HepG2 (cell line): Measurements from ENCODE around the gene TNP2. TPM values are rescaled to one million over a fixed set of nuclear protein-coding genes. Genes with fewer than 3 reads are reported as not detected.

ENCODE experiments used
- ATAC-seq: fragments of 200-7000 bp; cut with Tn5 transposase; 3 replicates; pipeline ENCODE4 v1.9.1; 2020; ENCODE audit warnings: mild to moderate bottlenecking, moderate library complexity
- BruUV-seq: library from RNA; stranded (reverse); fragments of 400-500 nt; replicated peaks from 2 replicates; lab custom pipeline; 2021; lab: Mats Ljungman, UMichigan
- CTCF ChIA-PET: fragments of 300-600 bp; formaldehyde crosslinking; extraction: SDS; loops from one replicate; lab custom pipeline; 2021; ENCODE audit warnings: low total read pairs, inconsistent platforms, low intra/inter-chr PET ratio; lab: Yijun Ruan, JAX
- POLR2A ChIA-PET: fragments of 350-600 bp; sonication (Branson Sonifier 250); formaldehyde crosslinking; loops from one replicate; lab custom pipeline; 2020; ENCODE audit warnings: antibody characterized with exemption, inconsistent platforms; lab: Yijun Ruan, JAX
- DNase-seq: peaks from one replicate; pipeline ENCODE4 v3.0.0-alpha.2; 2015; ENCODE audit warnings: low spot score
- FAIRE-seq: peaks from 3 replicates; lab custom pipeline; 2011; peaks lifted over from hg19 to GRCh38; lab: Jason Lieb, UNC
- H2AFZ ChIP-seq: one replicate; pipeline ENCODE4 v1.6.1; 2011; ENCODE audit warnings: low read length, inconsistent platforms
- H3K27ac ChIP-seq: fragments of 300-600 bp; 3 replicates; pipeline ENCODE4 v1.8.0; 2011; ENCODE audit warnings: mixed run types, mild to moderate bottlenecking, mixed read lengths, low read length, inconsistent platforms; ENCODE audit not compliant: insufficient read depth; ENCODE audit errors: extremely low read length
- H3K27me3 ChIP-seq, 2 experiments: fragments of 200-600 bp in 1 of 2; 2 replicates in 1 of 2; 3 replicates in 1 of 2; pipeline versions ENCODE4 v1.6.0 to v1.8.0; 2011; ENCODE audit warnings: low read length in 2 of 2, mild to moderate bottlenecking in 2 of 2, moderate library complexity in 2 of 2, inconsistent platforms in 1 of 2; ENCODE audit not compliant: insufficient read depth in 2 of 2, control insufficient read depth in 1 of 2
- H3K36me3 ChIP-seq, 2 experiments: fragments of 200-600 bp in 1 of 2; replicated peaks in 1 of 2; 2 replicates in 1 of 2; 3 replicates in 1 of 2; pipeline versions ENCODE4 v1.5.1 to v1.8.0; 2011; ENCODE audit warnings: low read length in 2 of 2, inconsistent platforms in 1 of 2; ENCODE audit not compliant: insufficient read depth in 2 of 2, control insufficient read depth in 1 of 2
- H3K4me1 ChIP-seq: 2 replicates; pipeline ENCODE4 v1.5.1; 2012; ENCODE audit warnings: low read length, inconsistent platforms; ENCODE audit not compliant: insufficient read depth
- H3K4me2 ChIP-seq: 2 replicates; pipeline ENCODE4 v1.6.0; 2011; ENCODE audit warnings: low read depth, low read length, inconsistent platforms
- H3K4me3 ChIP-seq, 3 experiments: fragments of 200-600 bp in 1 of 3; sonication (generic), shearing (Covaris generic) in 1 of 3; replicated peaks in 1 of 3; 2 replicates each; pipeline ENCODE4 v1.5.1; 2011 to 2016; ENCODE audit warnings: low read length in 3 of 3, inconsistent platforms in 2 of 3, low read depth in 2 of 3, mild to moderate bottlenecking in 2 of 3, control low read depth in 1 of 3, mixed read lengths in 1 of 3; ENCODE audit not compliant: insufficient read depth in 1 of 3
- H3K79me2 ChIP-seq: one replicate; pipeline ENCODE4 v1.6.1; 2011; ENCODE audit warnings: low read length, inconsistent platforms; ENCODE audit not compliant: insufficient read depth
- H3K9ac ChIP-seq: 2 replicates; pipeline ENCODE4 v1.6.0; 2011; ENCODE audit warnings: mild to moderate bottlenecking, low read depth, low read length, inconsistent platforms; ENCODE audit not compliant: insufficient read depth
- H3K9me3 ChIP-seq: 2 replicates; pipeline ENCODE4 v1.5.1; 2012; ENCODE audit warnings: mild to moderate bottlenecking, low read length
- H4K20me1 ChIP-seq: 2 replicates; pipeline ENCODE4 v1.6.0; 2011; ENCODE audit warnings: inconsistent platforms, mild to moderate bottlenecking, low read length, moderate library complexity; ENCODE audit not compliant: insufficient read depth
- HDAC1 ChIP-seq: sonication (generic); formaldehyde crosslinking; IDR thresholded peaks from 2 replicates; pipeline ENCODE4 v1.5.1; 2020; ENCODE audit warnings: mild to moderate bottlenecking, missing genetic modification reagents
- HNF4A ChIP-seq: sonication (generic); formaldehyde crosslinking; IDR thresholded peaks from 2 replicates; pipeline ENCODE4 v1.4.0; 2020; ENCODE audit warnings: missing genetic modification reagents
- NCOA1 ChIP-seq: sonication (generic); formaldehyde crosslinking; IDR thresholded peaks from 2 replicates; pipeline ENCODE4 v1.9.0; 2021; ENCODE audit warnings: missing genetic modification reagents
- ZNF230 ChIP-seq: sonication (generic); formaldehyde crosslinking; IDR thresholded peaks from 2 replicates; pipeline ENCODE4 v1.4.0; 2020; ENCODE audit warnings: mild to moderate bottlenecking, missing genetic modification reagents
- ZNF570 ChIP-seq: sonication (generic); formaldehyde crosslinking; IDR thresholded peaks from 2 replicates; pipeline ENCODE4 v1.4.0; 2020; ENCODE audit warnings: mild to moderate bottlenecking, missing genetic modification reagents, borderline replicate concordance
- ZNF572 ChIP-seq: sonication (generic); formaldehyde crosslinking; IDR thresholded peaks from 2 replicates; pipeline ENCODE4 v1.5.1; 2020; ENCODE audit warnings: mild to moderate bottlenecking, missing genetic modification reagents
- WGBS: methylation state at CpG from one replicate; pipeline ENCODE4 v1.1.6; 2017; ENCODE audit warnings: low lambda C conversion rate; 5-methylcytosine and 5-hydroxymethylcytosine counted together
- in situ Hi-C: cut with HindIII; loops from 2 replicates; pipeline ENCODE4 v1.10.0; 2017; ENCODE audit warnings: low pct_unique_long_range_greater_than_20kb; ENCODE audit not compliant: extremely low pct_ligation_motif_present
- intact Hi-C: fragments of 100-400 bp; cut with micrococcal nuclease; formaldehyde crosslinking; loops from one replicate; pipeline ENCODE4 v1.10.0; 2022; ENCODE audit not compliant: unreplicated experiment
- polyA plus RNA-seq, 8 experiments: library from polyadenylated mRNA; depleted of rRNA in 3 of 8; stranded (reverse) in 7 of 8; unstranded in 1 of 8; fragments of >200 nt; fragmentation: Illumina TruSeq in 4 of 8; extraction: Trizol in 4 of 8; gene quantifications; 2 replicates each; pipeline versions ENCODE4 v1.2.1 to v1.2.3, GENCODE V29; 2011 to 2016; ENCODE audit warnings: low read depth in 4 of 8, missing spikeins in 1 of 8, mixed read lengths in 1 of 8; ENCODE audit not compliant: insufficient read depth in 1 of 8
- total RNA-seq, 5 experiments: library from RNA; depleted of rRNA; stranded (reverse); fragments of >200 nt; fragmentation: Illumina TruSeq; extraction: Trizol; gene quantifications; 2 replicates each; pipeline ENCODE4 v1.2.3, GENCODE V29; 2016; ENCODE audit warnings: low read depth in 1 of 5
- TF ChIP-seq, protein P1 (sequence below): sonication (generic); formaldehyde crosslinking; IDR thresholded peaks from 2 replicates; pipeline ENCODE4 v1.5.1; 2020; ENCODE audit warnings: missing genetic modification reagents, mild to moderate bottlenecking, borderline replicate concordance
- TF ChIP-seq, protein P2 (sequence below): sonication (generic); formaldehyde crosslinking; IDR thresholded peaks from 2 replicates; pipeline ENCODE4 v1.5.1; 2020; ENCODE audit warnings: mild to moderate bottlenecking, missing genetic modification reagents, moderate library complexity
- TF ChIP-seq, protein P3 (sequence below): sonication (generic); formaldehyde crosslinking; IDR thresholded peaks from 2 replicates; pipeline ENCODE4; 2020; ENCODE audit warnings: missing genetic modification reagents, mild to moderate bottlenecking, borderline replicate concordance
- TF ChIP-seq, protein P4 (sequence below): sonication (generic); formaldehyde crosslinking; IDR thresholded peaks from 2 replicates; pipeline ENCODE4 v1.4.0; 2020; ENCODE audit warnings: mild to moderate bottlenecking, missing genetic modification reagents

TNP2 gene
- total and polyA plus RNA-seq, 2 of the 13 experiments (the other 11 are each of a cell fraction or from before 2014, with no cell fraction given): not detected

DNA sequence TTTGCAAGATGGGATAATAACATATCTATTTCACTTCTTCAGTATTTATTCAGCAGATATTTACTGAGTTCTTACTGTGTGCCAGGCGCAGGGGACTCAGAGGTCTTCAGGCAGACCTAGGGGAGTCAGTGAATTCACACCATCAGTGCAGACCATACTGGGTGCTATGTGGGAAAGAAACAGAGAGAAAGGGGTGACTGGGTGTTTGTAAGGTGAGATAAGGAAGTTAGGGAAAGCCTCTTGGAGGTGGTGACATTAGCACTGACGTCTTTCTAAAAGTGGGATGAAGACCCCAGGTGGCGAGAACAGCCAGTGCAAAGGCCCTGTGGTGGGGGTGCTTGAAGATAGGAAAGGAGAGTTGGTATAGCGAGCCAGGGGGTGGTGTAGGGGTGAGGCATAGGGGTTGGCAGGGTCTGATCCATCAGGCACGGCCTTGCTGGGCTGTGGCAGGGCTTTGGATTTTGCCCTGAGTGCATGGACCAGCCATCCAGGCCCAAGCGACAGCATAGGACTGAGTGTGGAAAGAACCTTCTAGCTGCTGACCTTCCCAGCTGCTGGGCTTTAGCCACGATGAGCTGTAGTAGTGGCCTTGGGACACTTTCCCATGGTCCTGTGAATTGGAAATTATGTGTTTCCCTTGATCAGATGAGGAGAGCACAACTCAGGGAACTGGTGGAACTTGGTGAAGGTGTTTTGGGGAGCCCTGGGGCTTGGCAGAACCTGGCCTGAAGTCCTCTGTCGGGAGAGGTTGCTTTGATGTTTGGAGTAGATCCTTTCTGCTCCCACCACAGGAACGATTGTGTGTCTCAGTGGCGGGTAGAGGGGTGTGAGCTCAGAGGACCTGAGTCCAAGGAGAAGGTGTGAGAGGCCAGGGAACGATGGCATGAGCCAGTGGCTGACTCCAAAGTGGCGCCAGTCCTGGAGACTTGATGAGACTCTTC, 9.2 kb downstream of the TNP2 start:
- intact Hi-C loops (loop anchor here (5.0 kb wide), 2 partner anchors 37 to 112 kb away; no protein-coding TSS in a partner anchor), in situ Hi-C loops (loop anchor here (5.0 kb wide), 2 partner anchors 87 to 293 kb away; partner anchors contain the start of gene RMI2)
- ATAC-seq: no peak; the same call in 2 of the 3 replicates
- H3K79me2 ChIP-seq: peaks cover 11% of the 10 kb centered on the region
- H3K4me2 ChIP-seq: peak overlapping the region; percentile 94
- ChIA-PET POLR2A (interaction anchor here (0.7 to 9.0 kb wide), 12 partner anchors 15 to 128 kb away, joined by 3 to 351 read pairs (median 4); partner anchors contain the start of genes PRM1, PRM2, PRM3 and RMI2), CTCF (no interaction called here)
- no peaks in the 10 kb centered on the region for H3K9me3 ChIP-seq
- no peak overlapping the region for H3K27ac ChIP-seq
- no peak for FAIRE-seq
- no TSS peak for BruUV-seq
- H3K4me3 ChIP-seq: peak overlapping the region in 2 of 3 experiments; percentile 48 to 71; a peak in 4 of 6 replicates
- H3K27me3 ChIP-seq: no peaks in the 10 kb centered on the region; a peak in 2 of 5 replicates
- H4K20me1 ChIP-seq: peaks cover 9% of the 10 kb centered on the region; the same call in 1 of the 2 replicates
- peak overlapping the region; percentile 1 for H2AFZ ChIP-seq
- peak overlapping the region; percentile 3 for H3K9ac ChIP-seq
- peaks cover 81% of the 10 kb centered on the region for H3K4me1 ChIP-seq
- no peaks in the 10 kb centered on the region for H3K36me3 ChIP-seq
- DNase-seq: no peak
- WGBS: 23% methylated on average over 12 of the region's 12 CpGs
- TF ChIP-seq ZNF570 (CRISPR knock-in tag) (no peak), ZNF572 (peak; percentile 39; the same call in 1 of the 2 replicates), NCOA1 (CRISPR knock-in tag) (0 out of 2 replicates have a peak, but pooled peaks have one; percentile 25), ZNF230 (CRISPR knock-in tag) (0 out of 2 replicates have a peak, but pooled peaks have one; percentile 11), HDAC1 (CRISPR knock-in tag) (peak; percentile 38; the same call in 1 of the 2 replicates), HNF4A (peak; percentile 68)
- TF ChIP-seq, protein P1, sequence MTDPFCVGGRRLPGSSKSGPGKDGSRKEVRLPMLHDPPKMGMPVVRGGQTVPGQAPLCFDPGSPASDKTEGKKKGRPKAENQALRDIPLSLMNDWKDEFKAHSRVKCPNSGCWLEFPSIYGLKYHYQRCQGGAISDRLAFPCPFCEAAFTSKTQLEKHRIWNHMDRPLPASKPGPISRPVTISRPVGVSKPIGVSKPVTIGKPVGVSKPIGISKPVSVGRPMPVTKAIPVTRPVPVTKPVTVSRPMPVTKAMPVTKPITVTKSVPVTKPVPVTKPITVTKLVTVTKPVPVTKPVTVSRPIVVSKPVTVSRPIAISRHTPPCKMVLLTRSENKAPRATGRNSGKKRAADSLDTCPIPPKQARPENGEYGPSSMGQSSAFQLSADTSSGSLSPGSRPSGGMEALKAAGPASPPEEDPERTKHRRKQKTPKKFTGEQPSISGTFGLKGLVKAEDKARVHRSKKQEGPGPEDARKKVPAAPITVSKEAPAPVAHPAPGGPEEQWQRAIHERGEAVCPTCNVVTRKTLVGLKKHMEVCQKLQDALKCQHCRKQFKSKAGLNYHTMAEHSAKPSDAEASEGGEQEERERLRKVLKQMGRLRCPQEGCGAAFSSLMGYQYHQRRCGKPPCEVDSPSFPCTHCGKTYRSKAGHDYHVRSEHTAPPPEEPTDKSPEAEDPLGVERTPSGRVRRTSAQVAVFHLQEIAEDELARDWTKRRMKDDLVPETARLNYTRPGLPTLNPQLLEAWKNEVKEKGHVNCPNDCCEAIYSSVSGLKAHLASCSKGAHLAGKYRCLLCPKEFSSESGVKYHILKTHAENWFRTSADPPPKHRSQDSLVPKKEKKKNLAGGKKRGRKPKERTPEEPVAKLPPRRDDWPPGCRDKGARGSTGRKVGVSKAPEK (CRISPR knock-in tag): 0 out of 2 replicates have a peak, but pooled peaks have one; percentile 33
- TF ChIP-seq, protein P2, sequence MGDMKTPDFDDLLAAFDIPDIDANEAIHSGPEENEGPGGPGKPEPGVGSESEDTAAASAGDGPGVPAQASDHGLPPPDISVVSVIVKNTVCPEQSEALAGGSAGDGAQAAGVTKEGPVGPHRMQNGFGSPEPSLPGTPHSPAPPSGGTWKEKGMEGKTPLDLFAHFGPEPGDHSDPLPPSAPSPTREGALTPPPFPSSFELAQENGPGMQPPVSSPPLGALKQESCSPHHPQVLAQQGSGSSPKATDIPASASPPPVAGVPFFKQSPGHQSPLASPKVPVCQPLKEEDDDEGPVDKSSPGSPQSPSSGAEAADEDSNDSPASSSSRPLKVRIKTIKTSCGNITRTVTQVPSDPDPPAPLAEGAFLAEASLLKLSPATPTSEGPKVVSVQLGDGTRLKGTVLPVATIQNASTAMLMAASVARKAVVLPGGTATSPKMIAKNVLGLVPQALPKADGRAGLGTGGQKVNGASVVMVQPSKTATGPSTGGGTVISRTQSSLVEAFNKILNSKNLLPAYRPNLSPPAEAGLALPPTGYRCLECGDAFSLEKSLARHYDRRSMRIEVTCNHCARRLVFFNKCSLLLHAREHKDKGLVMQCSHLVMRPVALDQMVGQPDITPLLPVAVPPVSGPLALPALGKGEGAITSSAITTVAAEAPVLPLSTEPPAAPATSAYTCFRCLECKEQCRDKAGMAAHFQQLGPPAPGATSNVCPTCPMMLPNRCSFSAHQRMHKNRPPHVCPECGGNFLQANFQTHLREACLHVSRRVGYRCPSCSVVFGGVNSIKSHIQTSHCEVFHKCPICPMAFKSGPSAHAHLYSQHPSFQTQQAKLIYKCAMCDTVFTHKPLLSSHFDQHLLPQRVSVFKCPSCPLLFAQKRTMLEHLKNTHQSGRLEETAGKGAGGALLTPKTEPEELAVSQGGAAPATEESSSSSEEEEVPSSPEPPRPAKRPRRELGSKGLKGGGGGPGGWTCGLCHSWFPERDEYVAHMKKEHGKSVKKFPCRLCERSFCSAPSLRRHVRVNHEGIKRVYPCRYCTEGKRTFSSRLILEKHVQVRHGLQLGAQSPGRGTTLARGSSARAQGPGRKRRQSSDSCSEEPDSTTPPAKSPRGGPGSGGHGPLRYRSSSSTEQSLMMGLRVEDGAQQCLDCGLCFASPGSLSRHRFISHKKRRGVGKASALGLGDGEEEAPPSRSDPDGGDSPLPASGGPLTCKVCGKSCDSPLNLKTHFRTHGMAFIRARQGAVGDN (CRISPR knock-in tag): peak; percentile 93
- TF ChIP-seq, protein P3, sequence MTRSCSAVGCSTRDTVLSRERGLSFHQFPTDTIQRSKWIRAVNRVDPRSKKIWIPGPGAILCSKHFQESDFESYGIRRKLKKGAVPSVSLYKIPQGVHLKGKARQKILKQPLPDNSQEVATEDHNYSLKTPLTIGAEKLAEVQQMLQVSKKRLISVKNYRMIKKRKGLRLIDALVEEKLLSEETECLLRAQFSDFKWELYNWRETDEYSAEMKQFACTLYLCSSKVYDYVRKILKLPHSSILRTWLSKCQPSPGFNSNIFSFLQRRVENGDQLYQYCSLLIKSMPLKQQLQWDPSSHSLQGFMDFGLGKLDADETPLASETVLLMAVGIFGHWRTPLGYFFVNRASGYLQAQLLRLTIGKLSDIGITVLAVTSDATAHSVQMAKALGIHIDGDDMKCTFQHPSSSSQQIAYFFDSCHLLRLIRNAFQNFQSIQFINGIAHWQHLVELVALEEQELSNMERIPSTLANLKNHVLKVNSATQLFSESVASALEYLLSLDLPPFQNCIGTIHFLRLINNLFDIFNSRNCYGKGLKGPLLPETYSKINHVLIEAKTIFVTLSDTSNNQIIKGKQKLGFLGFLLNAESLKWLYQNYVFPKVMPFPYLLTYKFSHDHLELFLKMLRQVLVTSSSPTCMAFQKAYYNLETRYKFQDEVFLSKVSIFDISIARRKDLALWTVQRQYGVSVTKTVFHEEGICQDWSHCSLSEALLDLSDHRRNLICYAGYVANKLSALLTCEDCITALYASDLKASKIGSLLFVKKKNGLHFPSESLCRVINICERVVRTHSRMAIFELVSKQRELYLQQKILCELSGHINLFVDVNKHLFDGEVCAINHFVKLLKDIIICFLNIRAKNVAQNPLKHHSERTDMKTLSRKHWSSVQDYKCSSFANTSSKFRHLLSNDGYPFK (CRISPR knock-in tag): no peak
- TF ChIP-seq, protein P4, sequence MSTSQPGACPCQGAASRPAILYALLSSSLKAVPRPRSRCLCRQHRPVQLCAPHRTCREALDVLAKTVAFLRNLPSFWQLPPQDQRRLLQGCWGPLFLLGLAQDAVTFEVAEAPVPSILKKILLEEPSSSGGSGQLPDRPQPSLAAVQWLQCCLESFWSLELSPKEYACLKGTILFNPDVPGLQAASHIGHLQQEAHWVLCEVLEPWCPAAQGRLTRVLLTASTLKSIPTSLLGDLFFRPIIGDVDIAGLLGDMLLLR (CRISPR knock-in tag): no peak
